K562 (cell line): ENCODE data around the gene UBR4. TPM values are rescaled to one million over a fixed set of nuclear protein-coding genes. Genes with fewer than 3 reads are reported as not detected.
A peak's percentile ranks its signal among the peaks of the same experiment; 100 is the strongest.

Experiments
- FOXA3 ChIP-seq, 2 experiments: fragments of 450-650 bp in 1 of 2; sonication (generic) in 1 of 2; formaldehyde crosslinking; IDR thresholded peaks in 1 of 2; conservative IDR thresholded peaks in 1 of 2; 2 replicates each; pipeline versions ENCODE4 v1.4.0 to v1.8.0; 2020 to 2022; ENCODE audit warnings: mild to moderate bottlenecking in 2 of 2, missing genetic modification reagents in 1 of 2
- FOXJ3 ChIP-seq: sonication (generic); formaldehyde crosslinking; IDR thresholded peaks from 2 replicates; pipeline ENCODE4 v1.4.0; 2020; ENCODE audit warnings: mild to moderate bottlenecking, missing genetic modification reagents
- GABPB2 ChIP-seq: fragments of 250-450 bp; sonication (Bioruptor Pico); conservative IDR thresholded peaks from 2 replicates; pipeline ENCODE4 v1.5.1; 2021; ENCODE audit warnings: mild to moderate bottlenecking
- HMG20B ChIP-seq: fragments of 250-450 bp; sonication (Bioruptor Pico); IDR thresholded peaks from 2 replicates; pipeline ENCODE4 v1.5.0; 2021; ENCODE audit warnings: mild to moderate bottlenecking
- MCM3 ChIP-seq: fragments of 450-650 bp; IDR thresholded peaks from 2 replicates; pipeline ENCODE4 v1.6.1; 2016
- NELFE ChIP-seq: IDR thresholded peaks from 2 replicates; pipeline ENCODE4 v1.6.1; 2011; ENCODE audit warnings: mild to moderate bottlenecking; ENCODE audit not compliant: insufficient read depth, insufficient read length
- NFRKB ChIP-seq: fragments of 450-650 bp; IDR thresholded peaks from 2 replicates; pipeline ENCODE4 v1.6.1; 2016; ENCODE audit warnings: low read depth
- NR2F6 ChIP-seq: fragments of 450-650 bp; formaldehyde crosslinking; IDR thresholded peaks from 2 replicates; pipeline ENCODE4 v1.4.0; 2020; ENCODE audit warnings: mild to moderate bottlenecking
- PPARD ChIP-seq: fragments of 250-450 bp; sonication (Bioruptor Pico); IDR thresholded peaks from 2 replicates; pipeline ENCODE4 v1.8.0; 2022; ENCODE audit warnings: inconsistent platforms, mild to moderate bottlenecking, moderate library complexity
- RAD21 ChIP-seq, 2 experiments: fragments of 250-450 bp in 1 of 2; fragments of 450-650 bp in 1 of 2; sonication (Bioruptor Pico) in 1 of 2; formaldehyde crosslinking in 1 of 2; IDR thresholded peaks in 1 of 2; conservative IDR thresholded peaks in 1 of 2; 2 replicates each; pipeline versions ENCODE4 v1.4.0 to v1.8.0; 2020 to 2022; ENCODE audit warnings: mild to moderate bottlenecking in 2 of 2, moderate library complexity in 1 of 2
- RHOXF2B ChIP-seq: fragments of 250-450 bp; sonication (Bioruptor Pico); conservative IDR thresholded peaks from 2 replicates; pipeline ENCODE4 v1.5.1; 2021
- ZFP30 ChIP-seq: fragments of 250-450 bp; sonication (Bioruptor Pico); IDR thresholded peaks from 2 replicates; pipeline ENCODE4 v1.8.0; 2022; ENCODE audit warnings: moderate library complexity, mild to moderate bottlenecking, inconsistent platforms, borderline replicate concordance
- ZNF239 ChIP-seq: fragments of 250-450 bp; sonication (Bioruptor Pico); IDR thresholded peaks from 2 replicates; pipeline ENCODE4 v1.4.0; 2020; ENCODE audit warnings: mild to moderate bottlenecking
- ZNF316 ChIP-seq: fragments of 450-650 bp; IDR thresholded peaks from 2 replicates; pipeline ENCODE4 v1.6.1; 2016
- ZNF431 ChIP-seq: sonication (generic); formaldehyde crosslinking; IDR thresholded peaks from 2 replicates; pipeline ENCODE4 v1.8.0; 2022; ENCODE audit warnings: mild to moderate bottlenecking, missing genetic modification reagents
- ZNF444 ChIP-seq: fragments of 250-450 bp; sonication (Bioruptor Pico); IDR thresholded peaks from 2 replicates; pipeline ENCODE4 v1.4.0; 2020; ENCODE audit warnings: mild to moderate bottlenecking, moderate library complexity
- ZNF584 ChIP-seq: fragments of 200-800 bp; sonication (Bioruptor generic); IDR thresholded peaks from 2 replicates; pipeline ENCODE4 v1.6.1; 2016; ENCODE audit warnings: low read depth, mild to moderate bottlenecking, missing genetic modification characterization, missing compliant biosample characterization
- ZNF717 ChIP-seq: fragments of 250-450 bp; sonication (Bioruptor Pico); IDR thresholded peaks from 2 replicates; pipeline ENCODE4 v1.5.0; 2021
- ZZZ3 ChIP-seq: fragments of 450-650 bp; IDR thresholded peaks from 2 replicates; pipeline ENCODE4 v1.6.1; 2016; ENCODE audit warnings: antibody characterized with exemption, mild to moderate bottlenecking, moderate library complexity
- polyA plus RNA-seq, 8 experiments: library from polyadenylated mRNA; depleted of rRNA in 4 of 8; stranded (reverse) in 5 of 8; unstranded in 3 of 8; fragments of >200 nt; fragmentation: Nextera tagmentation in 2 of 8; fragmentation: Illumina TruSeq in 1 of 8; extraction: Ambion mirVana in 2 of 8; extraction: Trizol in 1 of 8; gene quantifications; 2 replicates each; pipeline versions ENCODE4 v1.2.1 to v1.2.3, GENCODE V29; 2011 to 2014; ENCODE audit warnings: inconsistent platforms in 1 of 8, missing spikeins in 1 of 8
- total RNA-seq, 7 experiments: library from RNA; depleted of rRNA in 6 of 7; stranded (reverse); fragments of >200 nt in 6 of 7; fragmentation: Illumina TruSeq in 2 of 7; extraction: Trizol in 2 of 7; gene quantifications; 2 replicates each; pipeline versions ENCODE4 v1.2.1 to v1.2.3, GENCODE V29; 2011 to 2021; ENCODE audit warnings: low replicate concordance in 1 of 7
- TF ChIP-seq, protein P1 (sequence below): fragments of 250-450 bp; sonication (Bioruptor Pico); IDR thresholded peaks from 2 replicates; pipeline ENCODE4 v1.5.0; 2021; ENCODE audit warnings: mild to moderate bottlenecking, borderline replicate concordance
- TF ChIP-seq, protein P2 (sequence below): IDR thresholded peaks from 2 replicates; pipeline ENCODE4 v1.6.1; 2016; ENCODE audit warnings: missing genetic modification characterization, missing compliant biosample characterization
- TF ChIP-seq, protein P3 (sequence below): sonication (generic); formaldehyde crosslinking; IDR thresholded peaks from 2 replicates; pipeline ENCODE4 v1.8.0; 2022; ENCODE audit warnings: missing genetic modification reagents, mild to moderate bottlenecking, moderate library complexity, borderline replicate concordance
- TF ChIP-seq, protein P4 (sequence below): fragments of 250-450 bp; sonication (Bioruptor Pico); IDR thresholded peaks from 2 replicates; pipeline ENCODE4 v1.5.1; 2021; ENCODE audit warnings: mild to moderate bottlenecking

UBR4 gene
- total and polyA plus RNA-seq, 9 of the 15 experiments (the other 6 are each of a cell fraction or from before 2014, with no cell fraction given) = 55.4 to 277 (median 123) TPM

DNA sequence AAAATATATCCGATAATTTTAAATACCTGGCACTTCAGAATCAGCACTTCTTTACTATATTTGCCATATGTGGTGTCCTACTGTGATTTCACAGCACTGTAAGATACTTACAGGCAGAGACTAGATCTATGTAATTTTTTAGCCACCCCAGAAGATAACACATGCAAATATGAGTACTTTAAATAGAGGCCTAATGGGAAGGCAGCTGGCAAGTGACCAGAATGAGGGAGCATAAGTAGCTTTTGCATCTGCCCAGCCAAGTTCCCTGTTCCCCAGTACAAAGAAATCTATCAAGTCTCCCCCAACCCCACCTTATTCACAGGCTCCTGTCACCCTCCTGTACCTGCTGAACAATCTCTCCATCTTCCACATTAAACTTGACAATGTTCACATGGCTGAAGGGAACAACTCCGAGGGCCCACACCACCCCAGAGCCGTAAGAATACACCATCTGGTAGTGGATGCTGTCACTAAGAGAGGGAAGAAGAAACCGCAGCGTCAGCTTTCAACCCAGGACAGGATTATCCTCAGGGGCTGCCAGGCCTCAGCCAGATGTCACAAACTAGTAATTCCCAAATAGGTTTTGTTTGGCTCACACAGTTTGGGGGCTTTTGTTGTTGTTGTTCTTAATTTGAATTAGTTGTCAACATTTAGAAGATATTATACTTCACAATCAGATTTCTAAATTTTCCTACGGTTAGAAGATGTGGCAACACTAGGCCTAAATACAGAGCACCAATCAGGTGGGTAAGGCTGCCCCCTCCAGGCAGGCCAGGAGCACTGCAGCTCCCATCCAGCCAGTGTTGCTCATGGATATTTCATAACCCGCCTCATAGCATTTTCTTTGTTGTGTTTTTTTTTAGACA lies 30.8 kb upstream of the UBR4 start (continued):
- TF ChIP-seq, protein P1, sequence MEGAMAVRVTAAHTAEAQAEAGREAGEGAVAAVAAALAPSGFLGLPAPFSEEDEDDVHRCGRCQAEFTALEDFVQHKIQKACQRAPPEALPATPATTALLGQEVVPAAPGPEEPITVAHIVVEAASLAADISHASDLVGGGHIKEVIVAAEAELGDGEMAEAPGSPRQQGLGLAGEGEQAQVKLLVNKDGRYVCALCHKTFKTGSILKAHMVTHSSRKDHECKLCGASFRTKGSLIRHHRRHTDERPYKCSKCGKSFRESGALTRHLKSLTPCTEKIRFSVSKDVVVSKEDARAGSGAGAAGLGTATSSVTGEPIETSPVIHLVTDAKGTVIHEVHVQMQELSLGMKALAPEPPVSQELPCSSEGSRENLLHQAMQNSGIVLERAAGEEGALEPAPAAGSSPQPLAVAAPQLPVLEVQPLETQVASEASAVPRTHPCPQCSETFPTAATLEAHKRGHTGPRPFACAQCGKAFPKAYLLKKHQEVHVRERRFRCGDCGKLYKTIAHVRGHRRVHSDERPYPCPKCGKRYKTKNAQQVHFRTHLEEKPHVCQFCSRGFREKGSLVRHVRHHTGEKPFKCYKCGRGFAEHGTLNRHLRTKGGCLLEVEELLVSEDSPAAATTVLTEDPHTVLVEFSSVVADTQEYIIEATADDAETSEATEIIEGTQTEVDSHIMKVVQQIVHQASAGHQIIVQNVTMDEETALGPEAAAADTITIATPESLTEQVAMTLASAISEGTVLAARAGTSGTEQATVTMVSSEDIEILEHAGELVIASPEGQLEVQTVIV (CRISPR knock-in tag) = no peak
- no peak for TF ChIP-seq ZNF584 (CRISPR knock-in tag)
- peak; percentile 82; the same call in 1 of the 2 replicates for TF ChIP-seq ZZZ3
- TF ChIP-seq ZNF431 = no peak
- no peak for TF ChIP-seq FOXJ3 (CRISPR knock-in tag)
- TF ChIP-seq NFRKB = no peak
- TF ChIP-seq HMG20B (CRISPR knock-in tag) = no peak
- TF ChIP-seq, protein P2, sequence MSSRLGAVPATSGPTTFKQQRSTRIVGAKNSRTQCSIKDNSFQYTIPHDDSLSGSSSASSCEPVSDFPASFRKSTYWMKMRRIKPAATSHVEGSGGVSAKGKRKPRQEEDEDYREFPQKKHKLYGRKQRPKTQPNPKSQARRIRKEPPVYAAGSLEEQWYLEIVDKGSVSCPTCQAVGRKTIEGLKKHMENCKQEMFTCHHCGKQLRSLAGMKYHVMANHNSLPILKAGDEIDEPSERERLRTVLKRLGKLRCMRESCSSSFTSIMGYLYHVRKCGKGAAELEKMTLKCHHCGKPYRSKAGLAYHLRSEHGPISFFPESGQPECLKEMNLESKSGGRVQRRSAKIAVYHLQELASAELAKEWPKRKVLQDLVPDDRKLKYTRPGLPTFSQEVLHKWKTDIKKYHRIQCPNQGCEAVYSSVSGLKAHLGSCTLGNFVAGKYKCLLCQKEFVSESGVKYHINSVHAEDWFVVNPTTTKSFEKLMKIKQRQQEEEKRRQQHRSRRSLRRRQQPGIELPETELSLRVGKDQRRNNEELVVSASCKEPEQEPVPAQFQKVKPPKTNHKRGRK (tag) = no peak
- TF ChIP-seq ZNF717 (CRISPR knock-in tag) = no peak
- no peak for TF ChIP-seq ZNF239 (CRISPR knock-in tag)
- no peak for TF ChIP-seq NR2F6 (CRISPR knock-in tag)
- TF ChIP-seq RAD21 (CRISPR knock-in tag; conservative IDR thresholded peaks at IDR 0.05 in 1 of 2, IDR thresholded peaks at IDR 0.05 in 1 of 2) = peak; percentile 77 to 83
- TF ChIP-seq ZNF444 (CRISPR knock-in tag) = no peak
- TF ChIP-seq RHOXF2B = no peak
- no peak for TF ChIP-seq FOXA3 (CRISPR knock-in tag; conservative IDR thresholded peaks at IDR 0.05 in 1 of 2, IDR thresholded peaks at IDR 0.05 in 1 of 2)
- no peak for TF ChIP-seq GABPB2 (CRISPR knock-in tag)
- TF ChIP-seq, protein P3, sequence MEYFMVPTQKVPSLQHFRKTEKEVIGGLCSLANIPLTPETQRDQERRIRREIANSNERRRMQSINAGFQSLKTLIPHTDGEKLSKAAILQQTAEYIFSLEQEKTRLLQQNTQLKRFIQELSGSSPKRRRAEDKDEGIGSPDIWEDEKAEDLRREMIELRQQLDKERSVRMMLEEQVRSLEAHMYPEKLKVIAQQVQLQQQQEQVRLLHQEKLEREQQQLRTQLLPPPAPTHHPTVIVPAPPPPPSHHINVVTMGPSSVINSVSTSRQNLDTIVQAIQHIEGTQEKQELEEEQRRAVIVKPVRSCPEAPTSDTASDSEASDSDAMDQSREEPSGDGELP = peak; percentile 58; the same call in 1 of the 2 replicates
- TF ChIP-seq, protein P4, sequence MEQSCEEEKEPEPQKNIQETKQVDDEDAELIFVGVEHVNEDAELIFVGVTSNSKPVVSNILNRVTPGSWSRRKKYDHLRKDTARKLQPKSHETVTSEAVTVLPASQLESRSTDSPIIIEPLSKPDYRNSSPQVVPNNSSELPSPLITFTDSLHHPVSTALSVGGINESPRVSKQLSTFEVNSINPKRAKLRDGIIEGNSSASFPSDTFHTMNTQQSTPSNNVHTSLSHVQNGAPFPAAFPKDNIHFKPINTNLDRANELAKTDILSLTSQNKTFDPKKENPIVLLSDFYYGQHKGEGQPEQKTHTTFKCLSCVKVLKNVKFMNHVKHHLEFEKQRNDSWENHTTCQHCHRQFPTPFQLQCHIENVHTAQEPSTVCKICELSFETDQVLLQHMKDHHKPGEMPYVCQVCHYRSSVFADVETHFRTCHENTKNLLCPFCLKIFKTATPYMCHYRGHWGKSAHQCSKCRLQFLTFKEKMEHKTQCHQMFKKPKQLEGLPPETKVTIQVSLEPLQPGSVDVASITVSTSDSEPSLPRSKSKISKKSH (CRISPR knock-in tag) = no peak
- TF ChIP-seq PPARD (CRISPR knock-in tag) = no peak
- no peak for TF ChIP-seq NELFE
- no peak for TF ChIP-seq ZFP30 (CRISPR knock-in tag)
- TF ChIP-seq ZNF316 = peak; percentile 46
- TF ChIP-seq MCM3 = no peak
